Stimulated activated CD8-positive, alpha-beta memory T cell treated with anti-CD3 and anti-CD28 coated beads, Interleukin-2, amount 100 ng/mL, for 1 hour (primary cell): Measurements from ENCODE around the gene NIM1K.
"Not testable (repeated sequence)": the region's sequence is repeated elsewhere in the genome, so short reads cannot be mapped to it uniquely, and the experiment has no call there.

ENCODE experiments used
- DNase-seq, 2 donors: peaks; one replicate each; pipeline ENCODE4 v3.0.0-alpha.2; 2020; ENCODE audit warnings: low read depth in 2 of 2

Gene NIM1K

GRCh38 chr5:43190755-43191603 is 1.0 kb upstream of the NIM1K start:
- DNase-seq = no peak

- no peak for DNase-seq
Measured at GRCh38 chr5:43192558-43193180, 644 bp downstream of the NIM1K start.

- no peak for DNase-seq
Measured at GRCh38 chr5:43193181-43193893, 1.3 kb downstream of the NIM1K start.

- no peak for DNase-seq
Measured at GRCh38 chr5:43193894-43194265, 1.9 kb downstream of the NIM1K start.

DNA sequence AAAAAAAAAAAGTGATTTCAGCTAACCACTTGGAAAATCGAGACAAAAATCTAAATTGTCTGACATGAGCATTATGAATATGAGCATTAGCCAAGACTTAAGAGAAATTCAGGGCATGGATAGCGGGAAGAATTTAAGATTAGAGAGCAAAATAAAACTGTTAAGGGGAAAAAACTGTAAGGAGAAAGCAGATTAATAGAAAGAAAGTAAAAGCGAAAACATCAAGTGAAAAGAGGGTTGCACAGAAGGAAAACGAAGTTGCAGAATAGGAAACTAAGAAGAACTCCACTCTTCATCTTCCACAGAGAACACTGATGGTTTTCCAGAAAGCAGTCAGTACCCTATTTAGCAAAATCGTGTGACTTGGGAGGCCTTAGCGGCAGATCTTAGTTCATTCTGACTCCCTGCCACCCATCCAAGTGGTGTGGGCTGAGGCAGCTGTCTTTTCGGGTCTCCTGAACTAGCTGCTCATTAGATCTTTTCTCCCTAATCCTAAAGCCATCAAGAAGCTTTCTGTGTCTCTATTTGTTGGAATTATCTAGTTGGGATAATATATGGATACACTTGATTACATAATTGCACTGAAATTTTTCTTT is 3.7 kb downstream of the NIM1K start:
- no peak for DNase-seq

DNA sequence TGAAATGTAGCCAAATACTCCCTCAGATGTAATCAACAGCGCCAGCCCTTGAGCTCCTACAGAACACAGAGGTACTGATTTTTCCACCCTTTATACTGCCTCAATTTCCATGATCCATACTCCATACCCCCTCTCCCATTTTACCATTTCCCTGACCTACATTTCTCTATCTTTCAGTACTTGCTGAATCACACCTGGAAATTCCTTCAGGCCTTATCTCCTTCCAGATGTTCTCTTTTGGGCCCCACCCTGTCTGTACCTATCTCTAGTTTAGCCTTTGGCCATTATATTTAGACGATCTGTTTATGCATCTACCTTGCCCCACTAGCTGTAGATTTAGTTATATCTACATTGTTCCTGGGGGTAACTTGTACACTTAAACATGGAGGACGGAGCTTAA is 5.5 kb downstream of the NIM1K start:
- DNase-seq = no peak

DNA sequence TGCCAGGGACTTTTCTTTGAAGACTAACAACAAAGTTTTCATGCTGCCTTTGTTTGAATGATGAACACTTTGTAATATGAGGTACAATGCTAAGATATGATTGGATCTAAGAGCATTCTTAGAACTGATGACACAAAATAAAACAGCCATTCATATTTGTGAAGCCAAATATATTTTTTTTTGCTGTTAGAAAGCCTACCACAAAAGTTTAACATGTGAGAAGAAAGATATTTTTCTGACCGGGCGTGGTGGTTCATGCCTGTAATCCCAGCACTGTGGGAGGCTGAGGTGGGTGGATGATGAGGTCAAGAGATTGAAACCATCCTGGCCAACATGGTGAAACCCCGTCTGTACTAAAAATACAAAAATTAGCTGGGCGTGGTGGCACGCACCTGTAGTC is 9.4 kb downstream of the NIM1K start:
- not testable (repeated sequence) for DNase-seq

- DNase-seq = no peak
Measured at GRCh38 chr5:43202380-43202779, 10.4 kb downstream of the NIM1K start.

DNA sequence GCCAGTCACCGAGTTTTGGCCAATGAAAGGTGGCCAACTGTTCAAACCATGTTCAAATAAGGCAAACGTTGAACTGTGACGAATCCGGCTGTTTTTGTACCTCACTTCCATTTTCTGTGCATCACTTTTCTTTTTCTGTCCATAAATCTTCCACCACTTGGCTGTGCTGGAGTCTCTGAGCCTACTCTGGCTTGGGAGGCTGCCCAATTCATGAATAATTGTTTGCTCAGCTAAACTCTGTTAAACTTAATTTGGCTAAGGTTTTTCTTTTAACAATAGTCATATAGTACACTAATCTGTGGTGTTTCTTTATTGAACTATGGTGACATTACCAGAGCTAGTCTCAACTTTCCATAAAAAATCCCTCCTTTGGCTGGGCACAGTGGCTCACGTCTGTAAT is 11.3 kb downstream of the NIM1K start:
- no peak for DNase-seq

- no peak for DNase-seq
Measured at GRCh38 chr5:43204958-43205357, 12.9 kb downstream of the NIM1K start.

- DNase-seq = no peak
Measured at GRCh38 chr5:43207601-43208000, 15.6 kb downstream of the NIM1K start.

DNA sequence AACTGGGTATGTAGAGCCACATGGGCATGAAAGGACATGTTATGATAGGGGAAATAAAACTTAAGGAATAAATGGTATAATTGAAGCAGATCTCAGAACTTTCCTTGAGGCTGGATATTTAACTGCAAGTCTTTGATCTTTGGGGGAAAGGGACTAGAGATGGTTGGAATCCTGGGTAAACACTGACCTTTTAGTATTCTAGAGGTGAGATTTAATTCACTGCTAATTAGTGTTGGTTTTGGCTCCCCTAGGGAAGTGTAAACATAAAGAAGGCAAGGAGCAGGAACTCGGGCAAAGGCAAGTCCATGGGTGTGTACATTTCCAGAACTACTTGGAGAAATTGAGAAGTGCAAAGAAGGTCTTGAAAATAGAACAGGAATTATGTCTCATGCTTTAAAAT is 16.6 kb downstream of the NIM1K start:
- no peak for DNase-seq

GRCh38 chr5:43209060-43209459 is 17.0 kb downstream of the NIM1K start:
- DNase-seq = no peak

DNA sequence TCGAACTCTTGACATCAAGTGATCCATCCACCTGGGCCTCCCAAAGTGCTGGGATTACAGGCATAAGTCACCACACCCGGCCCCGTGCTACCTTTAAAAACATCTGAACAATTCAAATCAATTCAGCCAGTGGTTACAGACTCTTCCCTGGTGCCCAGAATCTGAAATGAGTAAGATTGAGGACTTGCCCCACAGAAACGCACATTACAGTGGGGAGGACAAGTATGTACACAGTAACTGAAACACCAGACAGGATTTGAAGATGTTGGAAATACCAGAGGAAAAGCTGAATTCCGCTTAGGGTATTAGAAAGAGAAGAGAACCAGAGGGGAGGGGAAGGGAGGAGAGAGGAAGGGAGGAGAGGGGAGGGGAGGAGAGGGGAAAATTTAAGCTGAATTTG is 17.8 kb downstream of the NIM1K start:
- DNase-seq = no peak

GRCh38 chr5:43210570-43210969 is 18.5 kb downstream of the NIM1K start:
- no peak for DNase-seq

GRCh38 chr5:43213951-43214350 is 21.9 kb downstream of the NIM1K start:
- DNase-seq = no peak

- no peak for DNase-seq
Measured at GRCh38 chr5:43215073-43215631, 23.1 kb downstream of the NIM1K start.

DNA sequence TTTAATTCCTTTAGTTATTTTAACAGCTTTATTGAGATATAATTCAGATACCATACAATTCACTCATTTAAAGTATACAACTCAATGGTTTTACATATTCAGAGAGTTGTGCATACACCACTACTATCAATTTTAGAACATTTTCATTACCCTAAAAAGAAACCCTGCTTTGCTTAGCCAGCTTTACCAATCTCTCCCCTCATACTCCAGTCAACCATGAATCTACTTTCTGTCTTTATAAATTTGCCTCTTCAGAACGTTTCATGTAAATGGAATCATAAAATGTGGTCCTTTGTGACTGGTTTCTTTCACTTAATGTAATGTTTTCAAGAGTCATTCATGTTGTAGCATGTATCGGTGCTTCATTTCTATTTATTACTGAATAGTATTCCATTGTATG is 24.9 kb downstream of the NIM1K start:
- DNase-seq = no peak

DNA sequence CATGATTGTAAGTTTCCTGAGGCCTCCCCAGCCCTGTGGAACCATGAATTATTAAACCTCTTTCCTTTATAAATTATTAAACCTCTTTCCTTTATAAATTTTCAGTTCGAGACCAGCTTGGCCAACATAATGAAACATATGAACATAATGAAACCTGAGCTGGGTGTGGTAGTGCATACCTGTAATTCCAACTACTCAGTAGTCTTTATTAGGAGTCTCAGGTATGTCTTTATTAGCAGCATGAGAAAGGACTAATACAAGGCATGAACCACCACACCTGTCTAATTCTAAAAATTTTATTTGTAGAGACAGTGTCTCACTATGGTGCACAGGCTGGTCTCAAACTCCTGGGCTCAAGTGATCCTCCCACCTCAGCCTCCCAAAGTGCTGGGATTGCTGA is 27.1 kb downstream of the NIM1K start:
- no peak for DNase-seq

GRCh38 chr5:43221502-43221901 is 29.5 kb downstream of the NIM1K start:
- DNase-seq = no peak

DNA sequence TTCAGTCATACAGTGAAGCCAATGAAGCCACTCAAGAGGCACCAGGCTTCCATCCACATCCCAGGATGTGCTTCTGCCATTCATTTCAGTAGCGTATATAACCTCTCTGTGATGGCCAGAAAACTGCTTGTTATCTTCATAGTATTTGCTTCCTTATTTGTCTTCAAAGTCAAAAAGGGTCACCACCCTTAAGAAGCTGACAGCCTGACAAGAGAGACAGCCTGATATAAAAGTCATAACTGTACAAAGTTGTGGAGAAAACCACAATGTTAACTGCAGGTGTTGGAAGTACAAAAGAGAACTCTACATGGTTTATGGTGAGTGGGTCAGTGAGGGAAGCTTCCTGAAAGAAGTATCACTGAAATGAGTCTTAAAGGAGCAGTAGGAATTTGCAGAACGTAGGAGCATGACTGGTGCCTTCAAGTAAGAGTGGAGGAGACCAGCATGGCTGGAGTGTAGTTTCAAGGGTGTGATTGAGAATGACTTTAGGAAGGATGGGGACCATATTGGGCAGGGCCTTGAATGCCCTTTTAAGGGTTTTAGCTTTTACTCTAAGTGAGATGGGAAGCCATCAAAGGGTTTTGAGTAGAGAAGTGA is 33.7 kb downstream of the NIM1K start:
- DNase-seq = no peak

GRCh38 chr5:43227655-43228054 is 35.6 kb downstream of the NIM1K start:
- DNase-seq = no peak
